IMR-90 (cell line): ENCODE results near the gene NCKIPSD. TPM values are rescaled to one million over a fixed set of nuclear protein-coding genes. Genes with fewer than 3 reads are reported as not detected.

ENCODE experiments used
- ATAC-seq: fragments of 200-7000 bp; cut with Tn5 transposase; 2 replicates; pipeline ENCODE4 v1.9.1; 2020; ENCODE audit warnings: low read depth, mild to moderate bottlenecking, moderate library complexity
- BruUV-seq: library from RNA; stranded (reverse); fragments of 400-500 nt; replicated peaks from 2 replicates; lab custom pipeline; 2021; lab: Mats Ljungman, UMichigan
- CTCF ChIA-PET: fragments of 300-600 bp; formaldehyde crosslinking; extraction: SDS; loops from one replicate; lab custom pipeline; 2021; ENCODE audit warnings: antibody characterized with exemption; lab: Yijun Ruan, JAX
- POLR2A ChIA-PET: fragments of 300-600 bp; sonication (Branson Sonifier 250); formaldehyde crosslinking; loops from one replicate; lab custom pipeline; 2022; ENCODE audit warnings: antibody characterized with exemption; ENCODE audit not compliant: unreplicated experiment; lab: Charles Lee
- DNase-seq: peaks from one replicate; pipeline ENCODE4 v3.0.0; 2013
- H2AFZ ChIP-seq: replicated peaks from 2 replicates; pipeline ENCODE3; 2013; ENCODE audit warnings: low read length, mild to moderate bottlenecking; ENCODE audit not compliant: poor library complexity
- H2AK5ac ChIP-seq: 2 replicates; pipeline ENCODE4 v1.6.1; 2013; ENCODE audit warnings: low read depth, low read length, inconsistent platforms
- H2AK9ac ChIP-seq: replicated peaks from 2 replicates; pipeline ENCODE3; 2013; ENCODE audit warnings: mild to moderate bottlenecking, low read depth, low read length, moderate library complexity; ENCODE audit not compliant: poor library complexity
- H2BK120ac ChIP-seq: 2 replicates; pipeline ENCODE4 v1.6.1; 2013; ENCODE audit warnings: low read depth, low read length, inconsistent platforms
- H2BK15ac ChIP-seq: 3 replicates; pipeline ENCODE4 v1.6.1; 2013; ENCODE audit warnings: low read depth, low read length, inconsistent platforms
- H2BK20ac ChIP-seq: 2 replicates; pipeline ENCODE4 v1.6.1; 2013; ENCODE audit warnings: low read depth, mild to moderate bottlenecking, inconsistent platforms, low read length, moderate library complexity
- H2BK5ac ChIP-seq: 2 replicates; pipeline ENCODE4 v1.6.1; 2013; ENCODE audit warnings: mild to moderate bottlenecking, low read depth, low read length, inconsistent platforms; ENCODE audit not compliant: poor library complexity, severe bottlenecking
- H3K14ac ChIP-seq: replicated peaks from 2 replicates; pipeline ENCODE4 v1.6.1; 2013; ENCODE audit warnings: low read depth, low read length, inconsistent platforms
- H3K18ac ChIP-seq: 2 replicates; pipeline ENCODE4 v1.6.1; 2013; ENCODE audit warnings: low read depth, low read length, control low read depth
- H3K23ac ChIP-seq: 2 replicates; pipeline ENCODE4 v1.6.1; 2013; ENCODE audit warnings: low read depth, low read length, inconsistent platforms
- H3K27ac ChIP-seq: 2 replicates; pipeline ENCODE4 v1.5.1; 2013; ENCODE audit warnings: mild to moderate bottlenecking, control low read depth, low read length; ENCODE audit not compliant: insufficient read depth
- H3K27me3 ChIP-seq: 2 replicates; pipeline ENCODE4 v1.6.1; 2013; ENCODE audit warnings: low read length; ENCODE audit not compliant: control insufficient read depth, insufficient read depth
- H3K36me3 ChIP-seq: 2 replicates; pipeline ENCODE4 v1.6.1; 2013; ENCODE audit warnings: low read length, mixed read lengths; ENCODE audit not compliant: control insufficient read depth, insufficient read depth
- H3K4ac ChIP-seq: 2 replicates; pipeline ENCODE4 v1.6.1; 2013; ENCODE audit warnings: low read depth, low read length, inconsistent platforms
- H3K4me1 ChIP-seq: 2 replicates; pipeline ENCODE4 v1.6.1; 2013; ENCODE audit warnings: low read length, mixed read lengths; ENCODE audit not compliant: control insufficient read depth, insufficient read depth
- H3K4me2 ChIP-seq: 2 replicates; pipeline ENCODE4 v1.6.1; 2013; ENCODE audit warnings: low read depth, mild to moderate bottlenecking, control low read depth, low read length, moderate library complexity
- H3K4me3 ChIP-seq: 2 replicates; pipeline ENCODE4 v1.5.1; 2013; ENCODE audit warnings: low read depth, mild to moderate bottlenecking, control low read depth, low read length, moderate library complexity; ENCODE audit not compliant: insufficient read depth
- H3K56ac ChIP-seq: 2 replicates; pipeline ENCODE4 v1.6.1; 2013; ENCODE audit warnings: low read length, inconsistent platforms; ENCODE audit not compliant: insufficient read depth; ENCODE audit errors: extremely low read depth
- H3K79me1 ChIP-seq, 2 experiments: 2 replicates each; pipeline ENCODE4 v1.6.1; 2013; ENCODE audit warnings: low read length in 2 of 2, inconsistent platforms in 1 of 2, low read depth in 1 of 2
- H3K9ac ChIP-seq: 2 replicates; pipeline ENCODE4 v1.6.1; 2013; ENCODE audit warnings: low read depth, low read length, control low read depth
- H3K9me1 ChIP-seq: 2 replicates; pipeline ENCODE4 v1.6.1; 2013; ENCODE audit warnings: low read length, inconsistent platforms; ENCODE audit not compliant: insufficient read depth
- H3K9me3 ChIP-seq: 2 replicates; pipeline ENCODE4 v1.6.1; 2013; ENCODE audit warnings: low read length; ENCODE audit not compliant: control insufficient read depth, insufficient read depth
- H4K20me1 ChIP-seq: 2 replicates; pipeline ENCODE4 v1.6.1; 2013; ENCODE audit warnings: low read length, inconsistent platforms; ENCODE audit not compliant: insufficient read depth
- H4K5ac ChIP-seq: 2 replicates; pipeline ENCODE4 v1.6.1; 2013; ENCODE audit warnings: mild to moderate bottlenecking, low read depth, low read length, control low read depth
- H4K8ac ChIP-seq, 2 experiments: 2 replicates each; pipeline ENCODE4 v1.6.1; 2013; ENCODE audit warnings: low read depth in 2 of 2, low read length in 2 of 2, control low read depth in 1 of 2, inconsistent platforms in 1 of 2
- H4K91ac ChIP-seq: 2 replicates; pipeline ENCODE4 v1.6.1; 2013; ENCODE audit warnings: low read depth, low read length, inconsistent platforms; ENCODE audit not compliant: insufficient read depth
- BHLHE40 ChIP-seq: fragments of 150-350 bp; IDR thresholded peaks from 2 replicates; pipeline ENCODE4 v1.6.1; 2016; ENCODE audit warnings: mild to moderate bottlenecking, low read depth, low read length
- CEBPB ChIP-seq: IDR thresholded peaks from 2 replicates; pipeline ENCODE4 v1.6.1; 2012; ENCODE audit warnings: low read depth, low read length, improper control_type of control experiment
- MAFK ChIP-seq: IDR thresholded peaks from 2 replicates; pipeline ENCODE4 v1.6.1; 2012; ENCODE audit warnings: low read depth, low read length, improper control_type of control experiment
- NFE2L2 ChIP-seq: fragments of 150-350 bp; IDR thresholded peaks from 2 replicates; pipeline ENCODE4 v1.6.1; 2016; ENCODE audit warnings: low read depth, mild to moderate bottlenecking, low read length
- POLR2A ChIP-seq: IDR thresholded peaks from 2 replicates; pipeline ENCODE4 v1.6.1; 2012; ENCODE audit warnings: mild to moderate bottlenecking, low read depth, low read length
- RCOR1 ChIP-seq: IDR thresholded peaks from 2 replicates; pipeline ENCODE4 v1.6.1; 2012; ENCODE audit warnings: mild to moderate bottlenecking, low read length, improper control_type of control experiment; ENCODE audit not compliant: insufficient replicate concordance
- RFX5 ChIP-seq: IDR thresholded peaks from 2 replicates; pipeline ENCODE4 v1.8.0; 2012; ENCODE audit warnings: low read depth, mild to moderate bottlenecking, low read length, moderate library complexity
- WGBS, 2 experiments: methylation state at CpG; one replicate each; pipeline versions ENCODE4 v1.1.5 to v1.1.7; 2013; ENCODE audit warnings: missing lambda C conversion rate in 2 of 2; ENCODE audit not compliant: insufficient read length in 1 of 2; ENCODE audit errors: extremely low coverage in 2 of 2; 5-methylcytosine and 5-hydroxymethylcytosine counted together
- dilution Hi-C: fragments of 300-500 bp; cut with HindIII; formaldehyde crosslinking; loops from one replicate; pipeline ENCODE4 v1.14.3; 2018; ENCODE audit warnings: low sequenced_read_pairs; ENCODE audit not compliant: unreplicated experiment
- in situ Hi-C: fragments of 300-500 bp; cut with MboI; formaldehyde crosslinking; loops from 3 replicates; pipeline ENCODE4 v1.14.3; 2019; ENCODE audit warnings: low sequenced_read_pairs, inconsistent platforms, mixed read lengths
- intact Hi-C: fragments of 100-400 bp; cut with micrococcal nuclease; formaldehyde crosslinking; loops from 2 replicates; pipeline ENCODE4 v1.10.0; 2022
- polyA plus RNA-seq, 3 experiments: library from polyadenylated mRNA; depleted of rRNA; stranded (reverse); fragments of >200 nt; gene quantifications; 2 replicates each; pipeline ENCODE4 v1.2.3, GENCODE V29; 2012; ENCODE audit warnings: low replicate concordance in 1 of 3
- total RNA-seq: library from RNA; depleted of rRNA; stranded (reverse); fragments of >200 nt; gene quantifications from 2 replicates; pipeline ENCODE4 v1.2.3, GENCODE V29; 2012

The NCKIPSD gene
- total and polyA plus RNA-seq, 2 of the 4 experiments (the other 2 are of a cell fraction), result 21.0 to 38.3 TPM

DNA sequence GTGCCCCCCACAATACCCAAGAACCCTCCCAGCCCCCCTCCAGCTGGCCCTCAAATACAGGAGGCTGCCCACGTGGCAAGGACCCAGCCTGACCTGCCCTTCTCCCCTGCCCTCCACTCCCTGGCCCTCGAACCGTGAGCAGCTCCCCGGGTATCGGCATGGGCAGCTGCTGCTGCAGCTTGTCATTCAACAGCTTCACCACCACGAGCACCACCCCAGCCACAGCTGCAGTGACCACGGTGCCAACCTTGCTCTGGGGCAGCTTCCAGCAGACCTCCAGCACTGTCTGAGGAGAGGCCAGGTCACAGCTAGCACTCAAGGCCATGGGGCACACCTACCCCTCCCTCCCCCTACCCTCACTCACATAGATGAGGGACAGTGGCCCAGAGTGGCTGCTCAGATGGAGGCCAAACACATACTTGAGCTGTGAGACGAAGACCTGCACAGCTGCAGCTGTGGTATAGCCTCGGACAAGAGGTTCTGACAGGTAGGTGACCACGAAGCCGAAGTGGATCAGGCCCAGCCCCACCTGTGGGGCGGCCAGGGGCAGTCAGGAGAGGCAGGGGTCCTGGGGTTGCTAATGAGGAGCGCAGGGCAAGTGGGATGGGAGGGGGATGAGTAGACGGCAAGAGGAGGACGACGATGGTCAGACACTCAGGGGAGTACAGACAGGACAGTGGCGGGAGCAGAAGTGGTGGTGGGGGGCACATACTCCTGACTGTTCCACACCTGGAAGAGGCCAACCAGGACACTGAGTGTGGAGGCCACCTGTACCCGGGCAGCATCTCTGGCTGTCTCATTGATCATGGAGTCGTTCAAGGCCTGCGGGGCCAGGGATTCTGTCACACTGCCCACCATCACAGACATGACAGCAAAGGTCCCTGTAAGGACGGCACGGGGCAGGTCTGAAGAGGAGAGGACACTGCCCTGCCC is 53.9 kb downstream of the NCKIPSD start:
- H4K8ac ChIP-seq, result no peak overlapping the region
- no TSS peak for BruUV-seq
- H4K20me1 ChIP-seq, result peaks cover 51% of the 10 kb centered on the region
- no peak for ATAC-seq
- peaks cover 70% of the 10 kb centered on the region for H3K36me3 ChIP-seq
- H2BK15ac ChIP-seq, result no peak overlapping the region
- intact Hi-C loops, result loop anchor here (10.0 kb wide), 1 partner anchor 187 kb away; the partner anchor contains the start of genes ATRIP, CCDC51 and TMA7
- no peak overlapping the region for H2BK20ac ChIP-seq
- WGBS, 2 experiments, result 85% methylated on average over 7 of the region's 22 CpGs; no CpG with 5 or more reads in 1 of the 2 experiments
- no peak overlapping the region for H2AK9ac ChIP-seq
- no peak overlapping the region for H2BK120ac ChIP-seq
- H3K79me1 ChIP-seq, result peaks cover 39 to 66% of the 10 kb centered on the region in 2 experiments
- H4K5ac ChIP-seq, result no peak overlapping the region
- ChIA-PET CTCF (no interaction called here), POLR2A (no interaction called here)
- H2AFZ ChIP-seq, result peak overlapping the region; percentile 51
- H4K91ac ChIP-seq, result no peak overlapping the region
- H3K4me3 ChIP-seq, result no peak overlapping the region
- dilution Hi-C loops, result no loop called here
- no peak overlapping the region for H3K27ac ChIP-seq
- no peak for DNase-seq
- H3K4me1 ChIP-seq, result peaks cover 18% of the 10 kb centered on the region
- H3K4me2 ChIP-seq, result no peak overlapping the region
- H3K23ac ChIP-seq, result no peak overlapping the region
- no peak overlapping the region for H3K9ac ChIP-seq
- H3K9me1 ChIP-seq, result peaks cover 12% of the 10 kb centered on the region
- no peak for TF ChIP-seq RFX5
- TF ChIP-seq CEBPB, result no peak
- no peak for TF ChIP-seq NFE2L2
- no peak for TF ChIP-seq POLR2A
- no peak for TF ChIP-seq RCOR1
- no peak for TF ChIP-seq MAFK
- no peak for TF ChIP-seq BHLHE40
- no peak overlapping the region for H3K56ac ChIP-seq
- H3K27me3 ChIP-seq, result no peaks in the 10 kb centered on the region
- no peak overlapping the region for H2BK5ac ChIP-seq
- H2AK5ac ChIP-seq, result no peak overlapping the region
- no peak overlapping the region for H3K18ac ChIP-seq
- H3K4ac ChIP-seq, result no peak overlapping the region
- no peaks in the 10 kb centered on the region for H3K9me3 ChIP-seq
- in situ Hi-C loops, result no loop called here
- H3K14ac ChIP-seq, result no peak overlapping the region
